ENCODE measurements around the gene TOMM20. TPM values are rescaled to one million over a fixed set of nuclear protein-coding genes. Genes with fewer than 3 reads are reported as not detected.
"Not testable (repeated sequence)": the region's sequence is repeated elsewhere in the genome, so short reads cannot be mapped to it uniquely, and the experiment has no call there.

The TOMM20 gene
- total and polyA plus RNA-seq, 2 donors (not counting 1 experiment from before 2014, with no cell fraction given), result 25.0 to 77.3 TPM

DNA sequence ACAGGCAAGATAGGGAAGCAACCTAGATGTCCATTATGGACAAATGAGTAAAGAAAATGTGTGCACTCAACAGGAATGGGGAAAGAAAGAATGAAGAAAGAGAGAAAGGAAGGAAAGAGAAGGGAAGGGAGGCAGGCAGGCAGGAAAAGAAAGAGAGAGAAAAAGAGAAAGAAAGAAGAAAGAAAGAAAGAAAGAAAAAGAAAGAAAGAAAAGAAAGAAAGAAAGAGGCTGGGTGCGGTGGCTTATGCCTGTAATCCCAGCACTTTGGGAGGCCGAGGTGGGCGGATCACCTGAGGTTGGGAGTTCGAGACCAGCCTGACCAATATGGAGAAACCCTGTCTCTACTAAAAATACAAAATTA, 48.4 kb downstream of the TOMM20 start:
- H3K9me3 ChIP-seq (ENCODE audit: control extremely low read depth in 1 of 3, control insufficient read depth in 2 of 3, insufficient read depth in 1 of 3, low read length in 2 of 3); H3K4me2 ChIP-seq (replicated peaks; ENCODE audit: low read depth, low read length, poor library complexity, severe bottlenecking); DNase-seq; H3K9ac ChIP-seq (ENCODE audit: low read length); H3K4me3 Mint-ChIP-seq; H4K20me1 ChIP-seq (ENCODE audit: control insufficient read depth, insufficient read depth, low read length, poor library complexity, severe bottlenecking); H3K27me3 Mint-ChIP-seq; ATAC-seq (ENCODE audit: low read depth); H3K36me3 ChIP-seq (replicated peaks in 1 of 2; ENCODE audit: control extremely low read depth in 1 of 2, control insufficient read depth in 1 of 2, extremely low read depth in 1 of 2, insufficient read depth in 2 of 2, low read length in 1 of 2); H3K4me3 ChIP-seq (ENCODE audit: control extremely low read depth in 1 of 5, extremely low read depth in 1 of 5, insufficient read depth in 1 of 5, low read depth in 2 of 5, low read length in 4 of 5); H3K9me3 Mint-ChIP-seq (ENCODE audit: insufficient read depth); H2AFZ ChIP-seq (ENCODE audit: insufficient read depth, low read depth, low read length, poor library complexity, severe bottlenecking); H3K27ac ChIP-seq (ENCODE audit: low read length in 2 of 2); H3K79me2 ChIP-seq (ENCODE audit: control insufficient read depth, insufficient read depth, low read length); POLR2A ChIA-PET; H3K27me3 ChIP-seq (replicated peaks in 1 of 4; ENCODE audit: control extremely low read depth in 1 of 4, control insufficient read depth in 3 of 4, insufficient read depth in 4 of 4, low read length in 3 of 4): not testable (repeated sequence)
- CTCF ChIA-PET, result interaction anchor here (0.7 to 2.4 kb wide), 2 partner anchors 483 to 580 kb away, joined by 3 to 10 read pairs; no protein-coding TSS in a partner anchor
- peaks cover 11 to 30% of the 10 kb centered on the region in 2 donors for H3K4me1 ChIP-seq (ENCODE audit: control insufficient read depth in 2 of 2, insufficient read depth in 2 of 2, low read length in 2 of 2)
- 100% methylated on average over 4 of the region's 4 CpGs for WGBS (ENCODE audit: insufficient coverage)
- intact Hi-C loops (cut with micrococcal nuclease), result loop anchor here (5.0 kb wide), 3 partner anchors 198 to 358 kb away; no protein-coding TSS in a partner anchor
- Mint-ChIP-seq H3K27ac (peak overlapping the region; percentile 0), H3K4me1 (peaks cover 32% of the 10 kb centered on the region)

GRCh38 chr1:235079443-235080296, 49.0 kb downstream of the TOMM20 start:
- WGBS (ENCODE audit: insufficient coverage), result 20% methylated on average over 5 of the region's 8 CpGs
- H3K4me1 ChIP-seq (ENCODE audit: control insufficient read depth in 2 of 2, insufficient read depth in 2 of 2, low read length in 2 of 2), result peaks cover 17 to 36% of the 10 kb centered on the region in 2 donors
- ATAC-seq (ENCODE audit: low read depth) (no peak), DNase-seq (no peak)
- H3K27me3 ChIP-seq (replicated peaks in 1 of 4; ENCODE audit: control extremely low read depth in 1 of 4, control insufficient read depth in 3 of 4, insufficient read depth in 4 of 4, low read length in 3 of 4), result no peaks in the 10 kb centered on the region
- no peaks in the 10 kb centered on the region for H3K79me2 ChIP-seq (ENCODE audit: control insufficient read depth, insufficient read depth, low read length)
- ChIA-PET CTCF (interaction anchor here (0.7 to 2.4 kb wide), 3 partner anchors 482 to 579 kb away, joined by 3 to 10 read pairs (median 3); no protein-coding TSS in a partner anchor), POLR2A (no interaction called here)
- no peak for TF ChIP-seq CTCF (IDR thresholded peaks at IDR 0.05)
- TF ChIP-seq EZH2 (IDR thresholded peaks at IDR 0.05; ENCODE audit: borderline replicate concordance, insufficient read depth, low read depth, low read length, poor library complexity, severe bottlenecking), result no peak
- no peaks in the 10 kb centered on the region for H3K27me3 Mint-ChIP-seq
- H3K4me3 ChIP-seq (ENCODE audit: control extremely low read depth in 1 of 5, extremely low read depth in 1 of 5, insufficient read depth in 1 of 5, low read depth in 2 of 5, low read length in 4 of 5), result no peak overlapping the region
- H3K27ac ChIP-seq (ENCODE audit: low read length in 2 of 2), result no peak overlapping the region
- peak overlapping the region; percentile 0 for H3K27ac Mint-ChIP-seq
- no peak overlapping the region for H2AFZ ChIP-seq (ENCODE audit: insufficient read depth, low read depth, low read length, poor library complexity, severe bottlenecking)
- H3K4me2 ChIP-seq (replicated peaks; ENCODE audit: low read depth, low read length, poor library complexity, severe bottlenecking), result no peak overlapping the region
- H3K4me3 Mint-ChIP-seq, result no peak overlapping the region
- no peaks in the 10 kb centered on the region for H4K20me1 ChIP-seq (ENCODE audit: control insufficient read depth, insufficient read depth, low read length, poor library complexity, severe bottlenecking)
- no peaks in the 10 kb centered on the region for H3K36me3 ChIP-seq (replicated peaks in 1 of 2; ENCODE audit: control extremely low read depth in 1 of 2, control insufficient read depth in 1 of 2, extremely low read depth in 1 of 2, insufficient read depth in 2 of 2, low read length in 1 of 2)
- no peak overlapping the region for H3K9ac ChIP-seq (ENCODE audit: low read length)
- peaks cover 38% of the 10 kb centered on the region for H3K4me1 Mint-ChIP-seq
- no peaks in the 10 kb centered on the region for H3K9me3 Mint-ChIP-seq (ENCODE audit: insufficient read depth)
- intact Hi-C loops (cut with micrococcal nuclease), result loop anchor here (5.0 kb wide), 4 partner anchors 117 to 357 kb away; no protein-coding TSS in a partner anchor
- H3K9me3 ChIP-seq (ENCODE audit: control extremely low read depth in 1 of 3, control insufficient read depth in 2 of 3, insufficient read depth in 1 of 3, low read length in 2 of 3), result no peaks in the 10 kb centered on the region

All from B cell (primary cell).